Neural crest cell (in vitro differentiated cells): Measurements from ENCODE around the gene NPAS3. TPM values are rescaled to one million over a fixed set of nuclear protein-coding genes. Genes with fewer than 3 reads are reported as not detected.

Experiments
- DNase-seq: peaks from one replicate; pipeline ENCODE4 v3.0.0; 2021; ENCODE audit warnings: low read depth, mixed read lengths, low spot score
- H3K27ac Mint-ChIP-seq: one replicate; pipeline ENCODE4 v1.8.0; 2021; ENCODE audit warnings: mild to moderate bottlenecking, mixed read lengths; ENCODE audit not compliant: unreplicated experiment
- H3K27me3 Mint-ChIP-seq: 2 replicates; pipeline ENCODE4 v1.8.0; 2021; ENCODE audit warnings: low read depth, mild to moderate bottlenecking, mixed read lengths
- H3K36me3 Mint-ChIP-seq: 2 replicates; pipeline ENCODE4 v1.8.0; 2021; ENCODE audit warnings: low read depth, mild to moderate bottlenecking, mixed read lengths
- H3K4me1 Mint-ChIP-seq: 2 replicates; pipeline ENCODE4 v1.8.0; 2021; ENCODE audit warnings: mixed read lengths
- H3K4me3 Mint-ChIP-seq: one replicate; pipeline ENCODE4 v1.8.0; 2021; ENCODE audit warnings: mild to moderate bottlenecking, mixed read lengths
- H3K9me3 Mint-ChIP-seq: 2 replicates; pipeline ENCODE4 v1.8.0; 2021; ENCODE audit warnings: mixed read lengths
- total RNA-seq: library from RNA; stranded (reverse); gene quantifications from 2 replicates; pipeline ENCODE4 v1.2.1, GENCODE V29; 2021
- TF ChIP-seq, protein P1 (sequence below): fragments of 200-600 bp; sonication (generic); conservative IDR thresholded peaks from 2 replicates; pipeline ENCODE4 v1.5.0; 2021; ENCODE audit warnings: antibody characterized with exemption, mild to moderate bottlenecking

The NPAS3 gene
- total RNA-seq, 1 donor from 2014 or later: 18.2 TPM

DNA sequence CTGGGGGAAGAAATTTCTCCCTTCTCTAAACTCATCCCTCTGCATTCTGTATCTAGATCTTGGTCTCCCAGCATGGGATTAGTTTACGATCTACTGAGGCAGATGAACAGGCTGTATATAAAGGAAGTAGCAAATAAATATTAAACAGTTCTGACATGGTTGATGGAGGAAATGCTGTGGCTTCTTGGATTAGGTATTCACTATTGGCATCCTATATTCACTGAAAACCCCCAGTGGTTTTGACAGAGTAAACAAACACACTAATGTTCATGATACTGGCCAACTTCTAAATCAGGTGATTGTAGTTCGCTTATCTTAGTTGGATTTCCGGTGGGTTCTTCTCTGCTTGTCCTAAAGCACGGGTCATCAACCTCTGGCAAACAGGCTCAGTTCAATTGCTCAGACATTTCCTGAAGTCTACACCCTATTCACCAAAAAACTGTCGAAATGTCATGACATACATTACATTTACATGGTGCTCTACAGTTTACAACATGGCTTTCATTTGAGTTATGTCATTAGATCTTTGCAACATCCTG lies 578.3 kb downstream of the NPAS3 start:
- Mint-ChIP-seq H3K4me3 (no peak overlapping the region), H3K4me1 (peaks cover 14% of the 10 kb centered on the region), H3K27ac (no peak overlapping the region), H3K36me3 (no peaks in the 10 kb centered on the region), H3K27me3 (no peaks in the 10 kb centered on the region), H3K9me3 (no peaks in the 10 kb centered on the region)
- TF ChIP-seq, protein P1, sequence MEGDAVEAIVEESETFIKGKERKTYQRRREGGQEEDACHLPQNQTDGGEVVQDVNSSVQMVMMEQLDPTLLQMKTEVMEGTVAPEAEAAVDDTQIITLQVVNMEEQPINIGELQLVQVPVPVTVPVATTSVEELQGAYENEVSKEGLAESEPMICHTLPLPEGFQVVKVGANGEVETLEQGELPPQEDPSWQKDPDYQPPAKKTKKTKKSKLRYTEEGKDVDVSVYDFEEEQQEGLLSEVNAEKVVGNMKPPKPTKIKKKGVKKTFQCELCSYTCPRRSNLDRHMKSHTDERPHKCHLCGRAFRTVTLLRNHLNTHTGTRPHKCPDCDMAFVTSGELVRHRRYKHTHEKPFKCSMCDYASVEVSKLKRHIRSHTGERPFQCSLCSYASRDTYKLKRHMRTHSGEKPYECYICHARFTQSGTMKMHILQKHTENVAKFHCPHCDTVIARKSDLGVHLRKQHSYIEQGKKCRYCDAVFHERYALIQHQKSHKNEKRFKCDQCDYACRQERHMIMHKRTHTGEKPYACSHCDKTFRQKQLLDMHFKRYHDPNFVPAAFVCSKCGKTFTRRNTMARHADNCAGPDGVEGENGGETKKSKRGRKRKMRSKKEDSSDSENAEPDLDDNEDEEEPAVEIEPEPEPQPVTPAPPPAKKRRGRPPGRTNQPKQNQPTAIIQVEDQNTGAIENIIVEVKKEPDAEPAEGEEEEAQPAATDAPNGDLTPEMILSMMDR: no peak
- no peak for DNase-seq

DNA sequence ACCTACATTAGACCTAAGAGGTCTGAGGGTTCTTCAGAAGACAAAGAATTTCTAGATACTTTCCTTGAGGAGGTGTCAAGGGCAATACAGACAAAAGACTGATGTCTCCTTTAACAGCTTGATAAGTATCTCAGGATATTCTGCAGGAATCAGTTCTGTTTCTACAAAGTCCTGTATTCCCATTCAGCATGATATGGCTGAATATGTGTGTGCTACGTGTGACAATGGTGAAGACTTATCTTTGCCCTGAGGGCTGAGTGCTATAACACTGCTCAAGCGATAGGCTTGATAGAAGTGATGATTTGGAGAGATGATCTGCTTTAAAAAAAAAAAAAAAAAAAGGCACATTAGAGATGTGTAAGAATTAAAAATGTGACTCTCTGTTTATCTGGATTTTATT lies 582.5 kb downstream of the NPAS3 start:
- no peaks in the 10 kb centered on the region for H3K36me3 Mint-ChIP-seq
- no peak for DNase-seq
- peaks cover 4% of the 10 kb centered on the region for H3K4me1 Mint-ChIP-seq
- H3K27me3 Mint-ChIP-seq: no peaks in the 10 kb centered on the region
- no peak overlapping the region for H3K27ac Mint-ChIP-seq
- no peaks in the 10 kb centered on the region for H3K9me3 Mint-ChIP-seq
- H3K4me3 Mint-ChIP-seq: no peak overlapping the region
- TF ChIP-seq, protein P1: no peak

DNA sequence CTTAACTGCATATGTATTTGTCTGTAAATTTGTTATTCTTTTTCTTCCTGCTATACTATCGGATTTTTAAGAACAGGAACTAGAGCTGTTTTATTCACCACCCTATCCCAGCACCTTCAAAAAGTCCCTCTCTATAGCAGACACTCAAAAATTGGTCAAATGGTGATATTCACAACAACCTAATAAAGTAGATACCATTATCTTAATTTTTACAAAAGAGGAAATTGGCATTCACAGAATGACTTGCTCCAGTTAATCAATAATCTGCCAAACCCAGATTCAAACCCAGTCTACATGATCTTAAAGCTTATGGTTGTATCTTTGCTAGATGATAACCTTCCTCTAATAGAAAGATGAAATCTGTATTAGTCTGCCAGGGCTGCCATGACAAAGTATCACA lies 585.6 kb downstream of the NPAS3 start:
- H3K4me1 Mint-ChIP-seq: no peaks in the 10 kb centered on the region
- no peak overlapping the region for H3K27ac Mint-ChIP-seq
- H3K27me3 Mint-ChIP-seq: no peaks in the 10 kb centered on the region

DNA sequence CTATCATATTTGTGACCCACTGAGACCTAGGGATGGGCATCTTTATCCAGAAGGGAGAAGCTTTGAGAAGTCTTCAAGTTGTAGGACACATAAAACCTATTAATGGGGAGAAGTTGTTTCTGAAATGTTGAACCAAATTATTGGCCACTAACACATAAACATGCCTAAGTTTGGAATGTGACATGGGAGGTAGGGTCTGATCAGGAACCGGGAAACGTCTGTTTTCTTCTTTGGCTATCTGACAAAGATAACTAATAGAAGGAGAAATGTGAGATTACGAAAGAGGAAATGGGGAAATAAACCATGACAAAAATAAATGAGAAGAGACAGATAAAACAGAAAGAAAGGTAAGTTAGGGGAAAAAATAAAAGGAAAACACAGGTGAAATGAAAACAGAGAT lies 586.9 kb downstream of the NPAS3 start:
- peaks cover 5% of the 10 kb centered on the region for H3K4me1 Mint-ChIP-seq

More for the DNA sequence above, 585.6 kb downstream of the NPAS3 start:
- TF ChIP-seq, protein P1: no peak
- Mint-ChIP-seq H3K9me3 (no peaks in the 10 kb centered on the region), H3K36me3 (no peaks in the 10 kb centered on the region), H3K4me3 (no peak overlapping the region)
- no peak for DNase-seq

DNA sequence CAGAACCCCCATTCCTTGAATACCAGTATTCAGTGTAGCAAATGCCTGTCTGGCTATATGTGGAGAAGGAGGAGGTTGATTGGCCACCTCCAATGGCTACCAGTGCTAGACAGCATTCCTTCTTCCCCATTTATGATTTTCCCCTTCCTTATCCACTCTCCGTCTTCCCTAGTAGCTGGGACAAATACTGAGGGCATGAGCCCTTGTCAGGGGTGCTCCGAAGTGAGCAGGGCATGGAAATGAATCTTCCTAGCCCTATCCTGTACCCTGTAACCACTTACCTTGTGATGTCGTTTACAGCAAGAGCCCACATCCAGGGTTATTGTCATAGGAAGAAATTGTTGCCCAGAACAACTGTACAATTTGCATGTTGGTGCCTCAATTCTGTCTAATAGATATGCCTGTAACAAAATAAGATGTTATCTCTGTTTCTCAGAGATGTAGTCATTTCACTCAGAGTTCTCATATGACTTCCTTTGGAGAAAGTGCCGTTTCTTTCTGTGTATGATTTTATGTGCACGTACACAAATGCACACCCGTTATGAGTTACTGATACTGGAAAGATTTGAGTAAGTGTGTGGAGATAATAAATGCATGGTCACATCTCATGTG lies 588.5 kb downstream of the NPAS3 start:
- TF ChIP-seq, protein P1: no peak
- Mint-ChIP-seq H3K4me3 (no peak overlapping the region), H3K4me1 (peaks cover 9% of the 10 kb centered on the region), H3K36me3 (no peaks in the 10 kb centered on the region), H3K27me3 (no peaks in the 10 kb centered on the region), H3K27ac (no peak overlapping the region), H3K9me3 (no peaks in the 10 kb centered on the region)
- no peak for DNase-seq

More for the DNA sequence above, 586.9 kb downstream of the NPAS3 start:
- TF ChIP-seq, protein P1: no peak
- no peaks in the 10 kb centered on the region for H3K9me3 Mint-ChIP-seq
- no peaks in the 10 kb centered on the region for H3K27me3 Mint-ChIP-seq
- DNase-seq: no peak
- no peak overlapping the region for H3K27ac Mint-ChIP-seq
- no peaks in the 10 kb centered on the region for H3K36me3 Mint-ChIP-seq
- H3K4me3 Mint-ChIP-seq: no peak overlapping the region
